A549 (cell line): ENCODE results near the gene SELPLG.

Experiments used
- BCL3 ChIP-seq: fragments of >200 bp; sonication (Bioruptor Twin); formaldehyde crosslinking; IDR thresholded peaks from 3 replicates; pipeline ENCODE4 v1.6.1; 2016
- CEBPB ChIP-seq, 2 experiments: fragments of >200 bp in 1 of 2; sonication (Bioruptor Twin) in 1 of 2; formaldehyde crosslinking in 1 of 2; IDR thresholded peaks; 2 replicates each; pipeline ENCODE4 v1.6.1; 2012 to 2016
- CTCF ChIP-seq: fragments of >200 bp; sonication (Bioruptor Twin); formaldehyde crosslinking; IDR thresholded peaks from 3 replicates; pipeline ENCODE4 v1.5.1; 2016
- E2F6 ChIP-seq: IDR thresholded peaks from 2 replicates; pipeline ENCODE4 v1.6.1; 2012; ENCODE audit warnings: low read depth, borderline replicate concordance
- ELK1 ChIP-seq: fragments of 150-350 bp; IDR thresholded peaks from 2 replicates; pipeline ENCODE4 v1.6.1; 2014; ENCODE audit warnings: low read depth, mild to moderate bottlenecking, low read length
- FOSL2 ChIP-seq, 2 experiments: fragments of 450-650 bp in 1 of 2; fragments of >200 bp in 1 of 2; sonication (Bioruptor Twin) in 1 of 2; formaldehyde crosslinking; IDR thresholded peaks; 2 replicates each; pipeline versions ENCODE4 v1.5.0 to v1.6.1; 2016 to 2020; ENCODE audit warnings: mild to moderate bottlenecking in 1 of 2, moderate library complexity in 1 of 2
- MYC ChIP-seq: IDR thresholded peaks from 2 replicates; pipeline ENCODE4 v1.6.1; 2012; ENCODE audit warnings: mild to moderate bottlenecking, inconsistent platforms, low read length, improper control_type of control experiment, borderline replicate concordance
- PBX3 ChIP-seq: IDR thresholded peaks from 2 replicates; pipeline ENCODE4 v1.6.1; 2012
- POLR2A ChIP-seq: IDR thresholded peaks from 2 replicates; pipeline ENCODE4 v1.6.1; 2012; ENCODE audit warnings: mild to moderate bottlenecking, low read length
- RCOR1 ChIP-seq: fragments of 150-350 bp; IDR thresholded peaks from 2 replicates; pipeline ENCODE4 v1.6.1; 2014; ENCODE audit warnings: antibody characterized with exemption, low read length, low read depth
- REST ChIP-seq: fragments of 200-600 bp; sonication (generic); IDR thresholded peaks from 2 replicates; pipeline ENCODE4 v1.6.1; 2016; ENCODE audit warnings: antibody characterized with exemption, mild to moderate bottlenecking, moderate library complexity
- RFX5 ChIP-seq: fragments of 450-650 bp; IDR thresholded peaks from 2 replicates; pipeline ENCODE4 v1.7.1; 2014; ENCODE audit warnings: antibody characterized with exemption, mild to moderate bottlenecking, moderate library complexity
- USF2 ChIP-seq: fragments of 450-650 bp; IDR thresholded peaks from 2 replicates; pipeline ENCODE4 v1.6.1; 2014; ENCODE audit warnings: antibody characterized with exemption
- ZNF302 ChIP-seq: fragments of 250-450 bp; sonication (Bioruptor Pico); IDR thresholded peaks from 2 replicates; pipeline ENCODE4 v1.9.0; 2021; ENCODE audit warnings: inconsistent platforms, mild to moderate bottlenecking, moderate library complexity

- no peak for TF ChIP-seq REST
- no peak for TF ChIP-seq CTCF
- TF ChIP-seq RCOR1 = no peak
- no peak for TF ChIP-seq CEBPB (IDR thresholded peaks at IDR 0.05)
- TF ChIP-seq MYC = no peak
- no peak for TF ChIP-seq ELK1
- no peak for TF ChIP-seq RFX5
- TF ChIP-seq FOSL2 (IDR thresholded peaks at IDR 0.05) = no peak
- no peak for TF ChIP-seq FOSL2 (CRISPR knock-in tag; IDR thresholded peaks at IDR 0.05)
- TF ChIP-seq USF2 = no peak
- no peak for TF ChIP-seq POLR2A
- no peak for TF ChIP-seq PBX3
- no peak for TF ChIP-seq E2F6
- TF ChIP-seq ZNF302 (CRISPR knock-in tag) = no peak
- no peak for TF ChIP-seq BCL3
Observed at GRCh38 chr12:108642269-108642870, 8.7 kb upstream of the SELPLG start.
